ENCODE results near the gene CACNA1C. TPM values are rescaled to one million over a fixed set of nuclear protein-coding genes. Genes with fewer than 3 reads are reported as not detected.

Gene CACNA1C
- total and polyA plus RNA-seq, 2 of the 4 experiments (the other 2 are of a cell fraction): 1.6 to 2.6 TPM

DNA sequence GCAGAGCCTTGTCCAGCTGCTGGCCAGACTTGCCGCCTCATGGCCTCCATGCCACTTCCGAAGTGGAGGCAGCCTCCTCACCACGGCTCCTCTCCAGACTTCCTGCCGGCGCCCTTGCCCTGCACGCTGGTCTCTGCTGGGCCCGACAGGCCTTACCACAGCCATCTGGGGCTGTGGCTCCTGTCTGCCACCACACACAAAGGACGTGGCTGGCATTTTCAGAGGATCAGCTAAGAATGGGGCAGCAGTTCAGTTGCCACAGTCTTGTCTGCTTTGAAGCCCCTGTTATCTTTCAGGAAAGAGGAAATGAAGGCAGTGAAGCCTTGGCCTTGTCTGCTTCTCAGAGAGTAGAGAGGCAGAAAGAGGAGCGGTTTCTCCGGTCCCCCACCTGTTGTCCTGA, 564.0 kb downstream of the CACNA1C start:
- H3K14ac ChIP-seq (replicated peaks; ENCODE audit: low read depth, low read length): no peak overlapping the region
- H3K23ac ChIP-seq (ENCODE audit: low read depth, low read length): no peak overlapping the region
- BruUV-seq (replicated peaks): no TSS peak
- H3K4me3 ChIP-seq (ENCODE audit: insufficient read depth, low read depth, low read length): no peak overlapping the region
- no peak overlapping the region for H2BK20ac ChIP-seq (ENCODE audit: low read depth, low read length)
- no peak overlapping the region for H3K4me2 ChIP-seq (ENCODE audit: low read depth, low read length)
- CTCF ChIA-PET: no interaction called here
- H2BK5ac ChIP-seq (ENCODE audit: low read depth, low read length, poor library complexity, severe bottlenecking): no peak overlapping the region
- dilution Hi-C loops (cut with HindIII; ENCODE audit: low sequenced_read_pairs, unreplicated experiment) (no loop called here), in situ Hi-C loops (cut with MboI; ENCODE audit: low sequenced_read_pairs) (no loop called here), intact Hi-C loops (cut with micrococcal nuclease) (no loop called here)
- DNase-seq: no peak
- ATAC-seq (ENCODE audit: low read depth): no peak
- H3K4me1 ChIP-seq (ENCODE audit: control insufficient read depth, insufficient read depth, low read length): peaks cover 27% of the 10 kb centered on the region
- no peak overlapping the region for H2BK15ac ChIP-seq (ENCODE audit: low read depth, low read length)
- H2AK5ac ChIP-seq (ENCODE audit: low read depth, low read length): peak overlapping the region; percentile 30; the same call in 1 of the 2 replicates
- H3K9me1 ChIP-seq (ENCODE audit: insufficient read depth, low read length): peaks cover 21% of the 10 kb centered on the region
- H2BK120ac ChIP-seq (ENCODE audit: low read depth, low read length): no peak overlapping the region
- no peak overlapping the region for H4K5ac ChIP-seq (ENCODE audit: low read depth, low read length)
- no peak overlapping the region for H3K18ac ChIP-seq (ENCODE audit: low read depth, low read length)
- H3K27me3 ChIP-seq (ENCODE audit: control insufficient read depth, insufficient read depth, low read length): no peaks in the 10 kb centered on the region
- H3K79me1 ChIP-seq (ENCODE audit: low read depth in 1 of 2, low read length in 2 of 2): no peaks in the 10 kb centered on the region
- WGBS, 2 experiments (ENCODE audit: extremely low coverage in 2 of 2, insufficient read length in 1 of 2): 97% methylated on average over 4 of the region's 10 CpGs; no CpG with 5 or more reads in 1 of the 2 experiments
- no peak overlapping the region for H3K9ac ChIP-seq (ENCODE audit: low read depth, low read length)
- H3K36me3 ChIP-seq (ENCODE audit: control insufficient read depth, insufficient read depth, low read length): peaks cover 19% of the 10 kb centered on the region
- H3K56ac ChIP-seq (ENCODE audit: extremely low read depth, insufficient read depth, low read length): no peak overlapping the region
- POLR2A ChIA-PET (ENCODE audit: unreplicated experiment): no interaction called here
- H4K91ac ChIP-seq (ENCODE audit: insufficient read depth, low read depth, low read length): no peak overlapping the region
- no peak for TF ChIP-seq FOS (IDR thresholded peaks at IDR 0.05; ENCODE audit: low read depth, low read length)
- TF ChIP-seq BHLHE40 (IDR thresholded peaks at IDR 0.05; ENCODE audit: low read depth, low read length): no peak
- TF ChIP-seq, protein P1, sequence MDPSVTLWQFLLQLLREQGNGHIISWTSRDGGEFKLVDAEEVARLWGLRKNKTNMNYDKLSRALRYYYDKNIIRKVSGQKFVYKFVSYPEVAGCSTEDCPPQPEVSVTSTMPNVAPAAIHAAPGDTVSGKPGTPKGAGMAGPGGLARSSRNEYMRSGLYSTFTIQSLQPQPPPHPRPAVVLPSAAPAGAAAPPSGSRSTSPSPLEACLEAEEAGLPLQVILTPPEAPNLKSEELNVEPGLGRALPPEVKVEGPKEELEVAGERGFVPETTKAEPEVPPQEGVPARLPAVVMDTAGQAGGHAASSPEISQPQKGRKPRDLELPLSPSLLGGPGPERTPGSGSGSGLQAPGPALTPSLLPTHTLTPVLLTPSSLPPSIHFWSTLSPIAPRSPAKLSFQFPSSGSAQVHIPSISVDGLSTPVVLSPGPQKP (IDR thresholded peaks at IDR 0.05; ENCODE audit: borderline replicate concordance, low read depth, low read length): no peak
- TF ChIP-seq CHD1 (IDR thresholded peaks at IDR 0.05; ENCODE audit: low read depth, low read length): no peak
- TF ChIP-seq, protein P2, sequence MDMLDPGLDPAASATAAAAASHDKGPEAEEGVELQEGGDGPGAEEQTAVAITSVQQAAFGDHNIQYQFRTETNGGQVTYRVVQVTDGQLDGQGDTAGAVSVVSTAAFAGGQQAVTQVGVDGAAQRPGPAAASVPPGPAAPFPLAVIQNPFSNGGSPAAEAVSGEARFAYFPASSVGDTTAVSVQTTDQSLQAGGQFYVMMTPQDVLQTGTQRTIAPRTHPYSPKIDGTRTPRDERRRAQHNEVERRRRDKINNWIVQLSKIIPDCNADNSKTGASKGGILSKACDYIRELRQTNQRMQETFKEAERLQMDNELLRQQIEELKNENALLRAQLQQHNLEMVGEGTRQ (IDR thresholded peaks at IDR 0.05; ENCODE audit: low read depth, low read length): no peak
- TF ChIP-seq NFE2L2 (IDR thresholded peaks at IDR 0.05; ENCODE audit: low read depth, low read length): no peak
- TF ChIP-seq MXI1 (IDR thresholded peaks at IDR 0.05; ENCODE audit: borderline replicate concordance, low read depth, low read length): no peak
- TF ChIP-seq MAFK (IDR thresholded peaks at IDR 0.05; ENCODE audit: low read depth, low read length): no peak
- TF ChIP-seq RFX5 (IDR thresholded peaks at IDR 0.05; ENCODE audit: low read depth, low read length): no peak
- no peak for TF ChIP-seq SMC3 (IDR thresholded peaks at IDR 0.05; ENCODE audit: low read depth, low read length)
- no peak for TF ChIP-seq MAZ (IDR thresholded peaks at IDR 0.05; ENCODE audit: borderline replicate concordance, low read depth, low read length)
- TF ChIP-seq POLR2A (IDR thresholded peaks at IDR 0.05; ENCODE audit: low read depth, low read length): no peak
- no peak for TF ChIP-seq RCOR1 (IDR thresholded peaks at IDR 0.05; ENCODE audit: insufficient replicate concordance, low read length)
- no peak for TF ChIP-seq RAD21 (IDR thresholded peaks at IDR 0.05; ENCODE audit: low read length)
- no peak for TF ChIP-seq CEBPB (IDR thresholded peaks at IDR 0.05; ENCODE audit: low read depth, low read length)
- TF ChIP-seq, protein P3, sequence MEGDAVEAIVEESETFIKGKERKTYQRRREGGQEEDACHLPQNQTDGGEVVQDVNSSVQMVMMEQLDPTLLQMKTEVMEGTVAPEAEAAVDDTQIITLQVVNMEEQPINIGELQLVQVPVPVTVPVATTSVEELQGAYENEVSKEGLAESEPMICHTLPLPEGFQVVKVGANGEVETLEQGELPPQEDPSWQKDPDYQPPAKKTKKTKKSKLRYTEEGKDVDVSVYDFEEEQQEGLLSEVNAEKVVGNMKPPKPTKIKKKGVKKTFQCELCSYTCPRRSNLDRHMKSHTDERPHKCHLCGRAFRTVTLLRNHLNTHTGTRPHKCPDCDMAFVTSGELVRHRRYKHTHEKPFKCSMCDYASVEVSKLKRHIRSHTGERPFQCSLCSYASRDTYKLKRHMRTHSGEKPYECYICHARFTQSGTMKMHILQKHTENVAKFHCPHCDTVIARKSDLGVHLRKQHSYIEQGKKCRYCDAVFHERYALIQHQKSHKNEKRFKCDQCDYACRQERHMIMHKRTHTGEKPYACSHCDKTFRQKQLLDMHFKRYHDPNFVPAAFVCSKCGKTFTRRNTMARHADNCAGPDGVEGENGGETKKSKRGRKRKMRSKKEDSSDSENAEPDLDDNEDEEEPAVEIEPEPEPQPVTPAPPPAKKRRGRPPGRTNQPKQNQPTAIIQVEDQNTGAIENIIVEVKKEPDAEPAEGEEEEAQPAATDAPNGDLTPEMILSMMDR (conservative IDR thresholded peaks at IDR 0.05; ENCODE audit: low read depth, low read length): no peak
- no peaks in the 10 kb centered on the region for H3K9me3 ChIP-seq (ENCODE audit: control insufficient read depth, insufficient read depth, low read length)
- no peak overlapping the region for H4K8ac ChIP-seq (ENCODE audit: low read depth in 2 of 2, low read length in 2 of 2)
- no peak overlapping the region for H2AFZ ChIP-seq (replicated peaks; ENCODE audit: low read length, poor library complexity)
- no peak overlapping the region for H3K27ac ChIP-seq (ENCODE audit: insufficient read depth, low read length)
- peaks cover 3% of the 10 kb centered on the region; the same call in 1 of the 2 replicates for H4K20me1 ChIP-seq (ENCODE audit: insufficient read depth, low read length)
- H2AK9ac ChIP-seq (replicated peaks; ENCODE audit: low read depth, low read length, poor library complexity): no peak overlapping the region
- no peak overlapping the region; the same call in 1 of the 2 replicates for H3K4ac ChIP-seq (ENCODE audit: low read depth, low read length)

Data from IMR-90 (cell line).